ENCODE results near the gene LDLRAP1. TPM values are rescaled to one million over a fixed set of nuclear protein-coding genes. Genes with fewer than 3 reads are reported as not detected.

The LDLRAP1 gene
- total RNA-seq, 1 donor from 2014 or later, result 34.3 TPM

DNA sequence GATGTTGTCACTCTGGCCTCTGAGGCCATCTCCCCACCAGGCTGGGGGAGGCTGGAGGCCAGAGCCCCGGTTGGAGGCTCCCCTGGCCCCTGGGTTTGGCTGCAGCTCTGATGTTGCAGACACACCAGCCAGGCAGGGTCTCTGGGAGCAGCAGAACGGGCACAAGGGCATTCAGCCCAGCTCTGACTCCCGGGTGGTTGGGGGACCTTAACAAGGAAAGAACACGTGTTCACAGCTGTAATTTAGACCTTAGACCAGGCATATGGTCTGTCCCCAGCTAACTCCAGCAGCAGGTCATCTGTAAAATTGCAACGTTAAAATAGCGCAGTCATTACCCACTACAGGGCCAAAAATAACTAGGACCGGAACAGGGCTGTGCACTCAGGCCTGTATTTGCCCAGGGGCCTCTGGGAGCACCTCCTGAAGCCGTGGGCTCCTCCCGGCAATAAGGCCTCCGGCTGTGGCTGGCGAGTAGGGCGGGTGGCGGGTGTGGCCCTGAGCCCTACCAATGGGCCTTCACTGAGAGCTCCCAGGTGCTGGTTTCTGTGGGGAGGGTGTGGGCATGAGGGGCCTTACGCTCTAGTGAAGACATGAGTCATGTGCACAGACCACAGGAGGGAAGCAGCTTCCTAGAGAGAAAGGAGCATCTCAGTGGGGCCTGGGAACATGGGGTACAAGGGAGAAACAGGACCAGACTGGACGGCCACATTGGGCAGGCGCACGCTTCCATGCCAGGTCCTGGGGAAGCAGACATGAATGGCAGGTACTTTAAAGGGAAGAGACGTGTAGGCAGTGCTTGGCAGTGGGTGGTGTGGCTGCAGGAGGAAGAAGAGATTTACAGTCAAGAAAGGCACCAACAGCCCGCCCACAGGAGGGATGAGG lies 6.1 kb downstream of the LDLRAP1 start:
- peaks cover 63% of the 10 kb centered on the region for H3K4me1 Mint-ChIP-seq (ENCODE audit: unreplicated experiment)
- H3K27ac Mint-ChIP-seq (ENCODE audit: unreplicated experiment), result peak overlapping the region; percentile 92
- H3K27me3 Mint-ChIP-seq (ENCODE audit: unreplicated experiment), result no peaks in the 10 kb centered on the region
- H3K9me3 Mint-ChIP-seq (ENCODE audit: unreplicated experiment), result no peaks in the 10 kb centered on the region
- DNase-seq (ENCODE audit: extremely low spot score, unreplicated experiment), result no peak
- H3K4me3 Mint-ChIP-seq (ENCODE audit: unreplicated experiment), result peak overlapping the region; percentile 14
- TF ChIP-seq, protein P1, sequence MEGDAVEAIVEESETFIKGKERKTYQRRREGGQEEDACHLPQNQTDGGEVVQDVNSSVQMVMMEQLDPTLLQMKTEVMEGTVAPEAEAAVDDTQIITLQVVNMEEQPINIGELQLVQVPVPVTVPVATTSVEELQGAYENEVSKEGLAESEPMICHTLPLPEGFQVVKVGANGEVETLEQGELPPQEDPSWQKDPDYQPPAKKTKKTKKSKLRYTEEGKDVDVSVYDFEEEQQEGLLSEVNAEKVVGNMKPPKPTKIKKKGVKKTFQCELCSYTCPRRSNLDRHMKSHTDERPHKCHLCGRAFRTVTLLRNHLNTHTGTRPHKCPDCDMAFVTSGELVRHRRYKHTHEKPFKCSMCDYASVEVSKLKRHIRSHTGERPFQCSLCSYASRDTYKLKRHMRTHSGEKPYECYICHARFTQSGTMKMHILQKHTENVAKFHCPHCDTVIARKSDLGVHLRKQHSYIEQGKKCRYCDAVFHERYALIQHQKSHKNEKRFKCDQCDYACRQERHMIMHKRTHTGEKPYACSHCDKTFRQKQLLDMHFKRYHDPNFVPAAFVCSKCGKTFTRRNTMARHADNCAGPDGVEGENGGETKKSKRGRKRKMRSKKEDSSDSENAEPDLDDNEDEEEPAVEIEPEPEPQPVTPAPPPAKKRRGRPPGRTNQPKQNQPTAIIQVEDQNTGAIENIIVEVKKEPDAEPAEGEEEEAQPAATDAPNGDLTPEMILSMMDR (IDR thresholded peaks at IDR 0.05), result no peak
- peaks cover 5% of the 10 kb centered on the region for H3K36me3 Mint-ChIP-seq (ENCODE audit: unreplicated experiment)

DNA sequence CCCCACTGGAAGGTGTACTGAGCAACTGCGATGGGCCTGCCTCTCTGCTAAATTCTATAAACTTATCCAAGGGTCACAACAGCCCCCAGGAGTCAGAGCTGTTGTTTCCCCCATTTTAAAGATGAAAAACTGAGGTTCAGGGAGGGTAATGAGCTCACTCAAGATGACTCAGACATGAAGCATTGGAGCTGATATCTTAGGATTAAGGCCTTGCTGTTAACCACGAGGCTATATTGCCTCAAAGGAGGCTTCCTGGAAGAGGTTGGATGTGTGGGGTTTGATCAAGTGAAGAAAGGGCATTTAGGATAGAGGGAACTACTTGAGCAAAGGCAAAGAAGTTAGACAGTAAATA lies 6.7 kb downstream of the LDLRAP1 start:
- TF ChIP-seq, protein P1 (IDR thresholded peaks at IDR 0.05), result no peak
- Mint-ChIP-seq H3K4me3 (ENCODE audit: unreplicated experiment) (no peak overlapping the region), H3K27ac (ENCODE audit: unreplicated experiment) (peak overlapping the region; percentile 92)

DNA sequence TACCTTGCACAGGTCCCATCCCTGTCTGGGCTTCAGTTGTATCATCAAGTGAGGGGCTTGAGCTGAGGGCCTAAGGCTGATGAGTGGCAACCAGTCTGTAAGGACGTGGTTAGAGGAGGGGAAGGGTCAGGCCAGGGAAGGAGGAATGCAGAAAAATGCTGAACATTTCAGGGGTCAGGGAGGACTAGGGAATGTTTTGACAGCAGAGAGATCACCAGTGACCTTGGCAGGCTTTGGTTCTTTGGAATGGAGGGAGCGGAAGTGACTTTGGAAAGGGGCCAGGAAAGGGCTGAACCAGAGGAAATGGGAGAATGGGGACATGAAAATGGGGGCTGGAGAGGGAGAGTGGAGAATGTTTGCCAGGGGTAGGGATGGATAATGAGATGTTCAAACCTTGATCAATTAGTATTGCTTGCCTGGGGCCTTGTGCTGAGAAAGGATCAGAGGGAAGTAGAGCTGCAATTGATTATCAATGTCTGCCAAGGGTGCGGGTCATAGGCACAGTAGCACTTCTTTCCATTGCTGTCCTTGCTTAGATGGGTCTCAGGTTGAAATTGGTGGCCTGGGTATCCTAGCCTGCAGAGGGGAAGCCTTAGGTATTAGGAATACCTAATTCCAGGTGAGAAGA lies 7.4 kb downstream of the LDLRAP1 start:
- Mint-ChIP-seq H3K27me3 (ENCODE audit: unreplicated experiment) (no peaks in the 10 kb centered on the region), H3K27ac (ENCODE audit: unreplicated experiment) (peak overlapping the region; percentile 50), H3K4me3 (ENCODE audit: unreplicated experiment) (no peak overlapping the region), H3K9me3 (ENCODE audit: unreplicated experiment) (no peaks in the 10 kb centered on the region), H3K4me1 (ENCODE audit: unreplicated experiment) (peaks cover 55% of the 10 kb centered on the region), H3K36me3 (ENCODE audit: unreplicated experiment) (peaks cover 5% of the 10 kb centered on the region)
- TF ChIP-seq, protein P1 (IDR thresholded peaks at IDR 0.05), result no peak
- no peak for DNase-seq (ENCODE audit: extremely low spot score, unreplicated experiment)

More for the DNA sequence above, 6.7 kb downstream of the LDLRAP1 start:
- Mint-ChIP-seq H3K4me1 (ENCODE audit: unreplicated experiment) (peaks cover 56% of the 10 kb centered on the region), H3K9me3 (ENCODE audit: unreplicated experiment) (no peaks in the 10 kb centered on the region), H3K27me3 (ENCODE audit: unreplicated experiment) (no peaks in the 10 kb centered on the region), H3K36me3 (ENCODE audit: unreplicated experiment) (peaks cover 5% of the 10 kb centered on the region)
- no peak for DNase-seq (ENCODE audit: extremely low spot score, unreplicated experiment)

DNA sequence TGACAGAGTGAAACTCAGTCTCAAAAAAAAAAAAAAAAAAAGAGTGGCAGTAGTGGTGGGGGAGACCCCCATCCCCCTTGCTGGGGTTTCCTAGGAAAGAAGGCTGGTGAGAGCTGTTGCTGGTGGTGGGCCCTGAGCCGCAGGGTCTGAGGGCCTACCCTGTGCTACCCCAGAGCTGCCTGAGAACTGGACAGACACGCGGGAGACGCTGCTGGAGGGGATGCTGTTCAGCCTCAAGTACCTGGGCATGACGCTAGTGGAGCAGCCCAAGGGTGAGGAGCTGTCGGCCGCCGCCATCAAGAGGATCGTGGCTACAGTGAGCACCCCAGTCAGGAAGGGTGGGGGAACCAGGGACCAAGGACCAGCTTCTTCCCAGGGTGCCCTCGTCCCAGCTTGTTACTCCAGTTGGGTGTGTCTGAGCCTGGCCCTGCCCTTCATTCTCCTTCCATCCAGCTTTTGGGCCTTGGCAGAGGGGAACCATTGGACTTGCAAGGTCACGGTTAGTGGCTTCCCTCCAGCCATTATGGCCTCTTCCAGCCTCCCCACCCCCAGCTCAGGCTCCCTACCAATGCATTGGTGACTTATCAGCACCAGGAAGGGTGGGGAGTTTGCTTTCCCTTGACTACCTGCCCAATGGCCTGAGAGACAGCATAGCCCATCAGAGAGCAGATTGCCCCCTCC lies 10.5 kb downstream of the LDLRAP1 start:
- no peak overlapping the region for H3K4me3 Mint-ChIP-seq (ENCODE audit: unreplicated experiment)
- H3K9me3 Mint-ChIP-seq (ENCODE audit: unreplicated experiment), result no peaks in the 10 kb centered on the region
- DNase-seq (ENCODE audit: extremely low spot score, unreplicated experiment), result no peak
- TF ChIP-seq, protein P1 (IDR thresholded peaks at IDR 0.05), result no peak
- H3K27me3 Mint-ChIP-seq (ENCODE audit: unreplicated experiment), result no peaks in the 10 kb centered on the region
- peaks cover 11% of the 10 kb centered on the region for H3K36me3 Mint-ChIP-seq (ENCODE audit: unreplicated experiment)
- no peak overlapping the region for H3K27ac Mint-ChIP-seq (ENCODE audit: unreplicated experiment)
- H3K4me1 Mint-ChIP-seq (ENCODE audit: unreplicated experiment), result peaks cover 47% of the 10 kb centered on the region

DNA sequence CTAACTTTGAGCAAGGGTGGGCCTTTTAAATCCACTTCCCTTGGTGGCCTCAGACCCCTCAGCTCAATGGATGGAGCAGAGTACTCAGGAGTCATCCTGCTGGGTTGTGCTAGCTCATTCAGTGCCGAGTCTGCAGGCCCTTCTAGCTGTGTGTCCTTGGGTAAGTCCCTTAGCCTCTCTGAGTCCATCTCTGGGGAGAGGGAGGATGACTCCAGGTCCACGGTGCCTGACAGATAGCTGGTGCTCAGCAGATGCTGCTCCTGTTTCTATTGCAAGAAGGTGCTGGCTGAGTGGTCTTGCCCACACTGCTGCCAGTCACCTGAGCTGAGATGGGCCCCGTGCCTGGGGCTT lies 11.0 kb downstream of the LDLRAP1 start:
- TF ChIP-seq, protein P1 (IDR thresholded peaks at IDR 0.05), result no peak
- Mint-ChIP-seq H3K27ac (ENCODE audit: unreplicated experiment) (no peak overlapping the region), H3K4me3 (ENCODE audit: unreplicated experiment) (no peak overlapping the region), H3K9me3 (ENCODE audit: unreplicated experiment) (no peaks in the 10 kb centered on the region), H3K4me1 (ENCODE audit: unreplicated experiment) (peaks cover 42% of the 10 kb centered on the region), H3K36me3 (ENCODE audit: unreplicated experiment) (peaks cover 11% of the 10 kb centered on the region), H3K27me3 (ENCODE audit: unreplicated experiment) (no peaks in the 10 kb centered on the region)
- no peak for DNase-seq (ENCODE audit: extremely low spot score, unreplicated experiment)
